Measurements from ENCODE around the gene SLC9C2.
"Not testable (repeated sequence)": the region's sequence is repeated elsewhere in the genome, so short reads cannot be mapped to it uniquely, and the experiment has no call there.

SLC9C2 gene

GRCh38 chr1:173489929-173490328 lies 112.9 kb downstream of the SLC9C2 start:
- no peaks in the 10 kb centered on the region for H3K9me3 Mint-ChIP-seq
- no peaks in the 10 kb centered on the region for H3K4me1 Mint-ChIP-seq
- H3K27me3 Mint-ChIP-seq = no peaks in the 10 kb centered on the region
- H3K36me3 Mint-ChIP-seq = peaks cover 17% of the 10 kb centered on the region
- H3K27ac Mint-ChIP-seq = no peak overlapping the region
- H3K4me3 Mint-ChIP-seq = no peak overlapping the region

DNA sequence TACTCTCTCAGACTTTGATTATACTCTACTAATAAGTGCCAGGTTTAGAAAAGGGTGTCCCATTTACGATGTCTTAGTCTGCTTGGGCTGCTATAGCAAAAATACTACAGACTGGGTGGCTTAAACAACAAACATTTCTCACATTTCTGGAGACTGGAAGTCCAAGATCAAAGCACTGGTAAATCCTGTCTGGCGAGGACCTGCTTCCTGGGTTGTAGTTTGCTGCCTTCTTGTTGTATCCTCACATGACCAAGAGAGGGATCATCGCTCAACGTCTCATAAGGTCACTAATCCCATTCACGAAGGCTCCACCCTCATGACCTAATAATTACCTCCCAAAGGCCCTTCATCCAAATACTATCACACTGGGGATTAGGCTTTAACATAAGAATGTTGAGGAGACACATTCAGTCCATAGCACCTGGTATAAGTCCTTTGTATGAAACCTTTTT lies 113.7 kb downstream of the SLC9C2 start:
- no peaks in the 10 kb centered on the region for H3K27me3 Mint-ChIP-seq
- no peak overlapping the region for H3K27ac Mint-ChIP-seq
- H3K9me3 Mint-ChIP-seq = no peaks in the 10 kb centered on the region
- peaks cover 19% of the 10 kb centered on the region for H3K36me3 Mint-ChIP-seq
- no peak overlapping the region for H3K4me3 Mint-ChIP-seq
- H3K4me1 Mint-ChIP-seq = no peaks in the 10 kb centered on the region

DNA sequence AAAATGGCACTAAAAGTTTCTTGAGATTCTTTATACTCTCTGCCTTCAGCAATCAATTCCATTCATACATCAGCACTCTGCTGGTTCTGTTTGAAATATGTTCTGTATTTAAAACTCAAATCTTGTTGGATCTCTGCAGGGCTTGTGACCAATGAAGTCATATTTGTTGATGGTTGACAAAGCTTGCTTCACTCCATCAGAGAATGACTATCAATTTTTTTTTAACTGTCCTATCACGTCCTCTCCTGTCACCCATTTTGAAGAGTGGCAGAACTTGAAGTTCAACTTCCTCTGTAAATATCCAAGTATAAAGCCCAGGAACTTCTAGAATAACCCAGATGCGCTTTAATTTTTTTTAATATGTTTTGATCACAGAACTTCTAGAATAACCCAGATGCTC lies 114.9 kb downstream of the SLC9C2 start:
- Mint-ChIP-seq H3K36me3 (peaks cover 20% of the 10 kb centered on the region), H3K4me3 (no peak overlapping the region), H3K4me1 (no peaks in the 10 kb centered on the region), H3K27me3 (no peaks in the 10 kb centered on the region), H3K9me3 (no peaks in the 10 kb centered on the region), H3K27ac (peak overlapping the region; percentile 80)

- no peak overlapping the region for H3K27ac Mint-ChIP-seq
- H3K4me3 Mint-ChIP-seq = no peak overlapping the region
- H3K4me1 Mint-ChIP-seq = peaks cover 5% of the 10 kb centered on the region
- H3K9me3 Mint-ChIP-seq = no peaks in the 10 kb centered on the region
- peaks cover 26% of the 10 kb centered on the region for H3K36me3 Mint-ChIP-seq
- H3K27me3 Mint-ChIP-seq = no peaks in the 10 kb centered on the region
These were observed 117.5 kb downstream of the SLC9C2 start for GRCh38 chr1:173485401-173485800.

- Mint-ChIP-seq H3K36me3 (peaks cover 32% of the 10 kb centered on the region), H3K27ac (no peak overlapping the region), H3K4me3 (no peak overlapping the region), H3K27me3 (no peaks in the 10 kb centered on the region), H3K4me1 (peaks cover 17% of the 10 kb centered on the region), H3K9me3 (no peaks in the 10 kb centered on the region)
These were observed 118.6 kb downstream of the SLC9C2 start for GRCh38 chr1:173484276-173484675.

- Mint-ChIP-seq H3K27me3 (no peaks in the 10 kb centered on the region), H3K9me3 (no peaks in the 10 kb centered on the region), H3K4me3 (no peak overlapping the region), H3K27ac (peak overlapping the region; percentile 10), H3K36me3 (peaks cover 24% of the 10 kb centered on the region), H3K4me1 (peaks cover 32% of the 10 kb centered on the region)
These were observed 120.2 kb downstream of the SLC9C2 start for GRCh38 chr1:173482683-173483082.

GRCh38 chr1:173481195-173481772 lies 121.6 kb downstream of the SLC9C2 start:
- H3K36me3 Mint-ChIP-seq = peaks cover 21% of the 10 kb centered on the region
- no peaks in the 10 kb centered on the region for H3K9me3 Mint-ChIP-seq
- peaks cover 33% of the 10 kb centered on the region for H3K4me1 Mint-ChIP-seq
- no peaks in the 10 kb centered on the region for H3K27me3 Mint-ChIP-seq
- H3K27ac Mint-ChIP-seq = no peak overlapping the region
- no peak overlapping the region for H3K4me3 Mint-ChIP-seq

DNA sequence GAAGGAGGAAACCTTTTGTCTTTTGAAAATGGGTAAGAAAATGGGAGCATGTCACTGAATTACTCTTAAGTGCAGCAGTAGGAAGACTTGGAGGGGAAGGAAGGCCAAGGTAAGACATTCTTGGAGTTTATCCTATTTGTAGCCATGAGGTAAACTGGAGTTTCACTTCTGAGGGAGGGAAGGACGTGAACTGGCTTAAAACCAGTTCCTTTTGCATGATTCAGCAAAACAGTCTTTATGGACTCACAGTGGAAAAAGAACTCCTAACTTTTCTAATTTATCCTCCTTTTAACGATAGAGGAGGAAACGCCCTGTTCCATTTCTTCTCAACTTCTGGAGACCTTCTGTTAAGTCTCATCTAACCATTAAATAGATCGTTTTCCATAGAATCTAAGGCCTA lies 123.2 kb downstream of the SLC9C2 start:
- H3K4me3 Mint-ChIP-seq = peak overlapping the region; percentile 33
- H3K4me1 Mint-ChIP-seq = peaks cover 48% of the 10 kb centered on the region
- H3K27me3 Mint-ChIP-seq = no peaks in the 10 kb centered on the region
- peaks cover 14% of the 10 kb centered on the region for H3K36me3 Mint-ChIP-seq
- peak overlapping the region; percentile 80 for H3K27ac Mint-ChIP-seq
- no peaks in the 10 kb centered on the region for H3K9me3 Mint-ChIP-seq

GRCh38 chr1:173478094-173478674 lies 124.7 kb downstream of the SLC9C2 start:
- Mint-ChIP-seq H3K36me3 (peaks cover 17% of the 10 kb centered on the region), H3K4me1 (peaks cover 63% of the 10 kb centered on the region), H3K27ac (peak overlapping the region; percentile 92), H3K27me3 (no peaks in the 10 kb centered on the region), H3K9me3 (no peaks in the 10 kb centered on the region), H3K4me3 (peak overlapping the region; percentile 88)

DNA sequence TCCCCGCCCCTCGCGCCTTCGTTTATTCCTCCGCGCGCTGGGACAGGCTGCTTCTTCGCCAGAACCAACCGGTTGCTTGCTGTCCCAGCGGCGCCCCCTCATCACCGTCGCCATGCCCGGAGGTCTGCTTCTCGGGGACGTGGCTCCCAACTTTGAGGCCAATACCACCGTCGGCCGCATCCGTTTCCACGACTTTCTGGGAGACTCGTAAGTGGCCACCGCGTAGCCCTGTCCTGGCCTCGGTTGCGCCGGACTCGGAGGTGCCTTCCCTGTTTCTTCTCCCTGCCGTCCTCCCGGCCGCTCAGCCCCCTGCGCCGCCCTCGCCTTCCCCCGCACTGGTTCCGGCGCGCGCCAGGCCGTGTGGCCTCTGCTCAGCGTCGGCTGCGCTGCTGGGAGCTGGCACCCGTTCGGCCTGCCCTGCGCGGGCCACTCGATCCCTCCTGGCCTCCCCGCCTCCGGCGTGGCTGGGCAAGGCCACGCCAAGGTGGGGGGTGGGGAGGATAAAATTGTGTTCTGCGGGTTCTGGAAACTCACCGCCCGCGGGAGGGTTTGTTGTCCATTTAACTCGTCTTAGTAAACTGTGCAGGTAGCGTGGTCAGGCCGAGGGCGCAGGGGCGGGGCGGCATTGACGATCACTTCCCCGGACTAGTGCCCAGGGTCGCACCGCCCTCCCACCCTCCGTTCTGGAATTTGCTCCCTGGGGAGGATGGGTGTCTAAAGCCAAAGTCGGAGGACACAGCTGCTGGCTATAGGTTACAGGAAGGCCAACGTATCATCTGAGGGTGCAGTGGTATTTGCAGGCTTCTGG lies 125.4 kb downstream of the SLC9C2 start, which contains the start of gene PRDX6:
Gene PRDX6, plus strand, starts transcription at position 50 of the 808 bp plus-strand sequence. Its CDS starts 63 bp downstream, at position 113.
- Mint-ChIP-seq H3K9me3 (no peaks in the 10 kb centered on the region), H3K36me3 (peaks cover 17% of the 10 kb centered on the region), H3K27ac (peak within 1 kb of the TSS; percentile 92), H3K4me3 (peak within 1 kb of the TSS; percentile 90), H3K4me1 (peaks cover 65% of the 10 kb centered on the region), H3K27me3 (no peaks in the 10 kb centered on the region)

- no peaks in the 10 kb centered on the region for H3K27me3 Mint-ChIP-seq
- H3K9me3 Mint-ChIP-seq = no peaks in the 10 kb centered on the region
- H3K4me3 Mint-ChIP-seq = peak overlapping the region; percentile 90
- peaks cover 15% of the 10 kb centered on the region for H3K36me3 Mint-ChIP-seq
- H3K4me1 Mint-ChIP-seq = peaks cover 63% of the 10 kb centered on the region
- no peak overlapping the region for H3K27ac Mint-ChIP-seq
These were observed 126.1 kb downstream of the SLC9C2 start for GRCh38 chr1:173476665-173477285.

GRCh38 chr1:173476197-173476664 lies 126.6 kb downstream of the SLC9C2 start:
- Mint-ChIP-seq H3K4me3 (peak overlapping the region; percentile 90), H3K4me1 (peaks cover 61% of the 10 kb centered on the region), H3K9me3 (no peaks in the 10 kb centered on the region), H3K27ac (no peak overlapping the region), H3K36me3 (peaks cover 16% of the 10 kb centered on the region), H3K27me3 (no peaks in the 10 kb centered on the region)

DNA sequence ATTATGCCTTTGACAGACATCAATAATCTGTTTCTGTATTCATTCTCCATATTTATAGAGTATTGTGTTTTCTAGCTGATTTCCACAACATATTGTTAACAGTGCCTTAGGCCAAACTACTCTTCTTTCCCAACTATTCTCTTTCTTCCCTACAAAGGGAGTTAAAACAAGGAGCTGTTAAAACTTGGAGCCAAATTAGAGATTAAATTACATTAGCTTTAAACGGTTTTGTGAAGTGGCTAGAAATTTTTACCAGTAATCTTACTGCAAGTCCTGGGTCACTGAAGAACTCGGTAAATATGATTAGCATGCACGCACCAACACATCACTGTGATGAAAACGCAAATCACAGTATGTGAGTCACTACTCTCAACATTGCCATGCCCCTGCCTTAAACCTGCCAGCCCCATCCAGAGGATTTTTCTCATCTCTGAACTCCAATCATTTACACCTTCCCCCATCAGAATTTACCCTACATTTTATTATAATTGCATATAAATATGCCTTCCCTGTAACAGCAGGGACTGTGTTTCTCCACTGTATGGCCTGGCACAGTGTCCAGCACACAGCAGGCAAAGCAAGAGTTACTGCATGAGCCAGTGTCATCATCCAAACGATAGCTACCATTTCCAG lies 127.2 kb downstream of the SLC9C2 start:
- Mint-ChIP-seq H3K27ac (no peak overlapping the region), H3K36me3 (peaks cover 16% of the 10 kb centered on the region), H3K4me3 (peak overlapping the region; percentile 90), H3K4me1 (peaks cover 61% of the 10 kb centered on the region), H3K27me3 (no peaks in the 10 kb centered on the region), H3K9me3 (no peaks in the 10 kb centered on the region)

DNA sequence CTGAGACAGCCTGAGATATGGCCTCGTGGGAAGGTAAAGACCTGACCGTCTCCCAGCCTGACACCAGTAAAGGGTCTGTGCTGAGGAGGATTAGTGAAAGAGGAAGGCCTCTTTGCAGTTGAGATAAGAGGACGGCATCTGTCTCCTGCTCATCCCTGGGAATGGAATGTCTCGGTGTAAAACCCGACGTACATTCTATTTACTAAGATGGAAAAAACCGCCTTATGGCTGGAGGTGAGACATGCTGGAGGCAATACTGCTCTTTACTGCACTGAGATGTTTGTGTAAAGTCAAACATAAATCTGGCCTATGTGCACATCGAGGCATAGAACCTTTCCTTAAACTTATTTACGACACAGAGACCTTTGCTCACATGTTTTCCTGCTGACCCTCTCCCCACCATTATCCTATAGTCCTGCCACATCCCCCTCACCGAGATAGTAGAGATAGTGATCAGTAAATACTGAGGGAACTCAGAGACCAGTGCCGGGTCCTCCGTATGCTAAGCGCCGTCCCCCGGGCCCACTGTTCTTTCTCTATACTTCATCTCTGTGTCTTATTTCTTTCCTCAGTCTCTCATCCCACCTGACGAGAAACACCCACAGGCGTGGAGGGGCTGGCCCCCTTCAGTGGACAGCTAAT lies 128.0 kb downstream of the SLC9C2 start:
- H3K36me3 Mint-ChIP-seq = peaks cover 19% of the 10 kb centered on the region
- not testable (repeated sequence) for H3K9me3 Mint-ChIP-seq, H3K27me3 Mint-ChIP-seq, H3K27ac Mint-ChIP-seq
- peak overlapping the region; percentile 19 for H3K4me3 Mint-ChIP-seq
- peaks cover 54% of the 10 kb centered on the region for H3K4me1 Mint-ChIP-seq
